Measurements from ENCODE around the gene VHLL. TPM values are rescaled to one million over a fixed set of nuclear protein-coding genes. Genes with fewer than 3 reads are reported as not detected.

VHLL gene
- total and polyA plus RNA-seq, 2 of the 13 experiments (the other 11 are each of a cell fraction or from before 2014, with no cell fraction given), result 0.24 TPM; not detected in 1

DNA sequence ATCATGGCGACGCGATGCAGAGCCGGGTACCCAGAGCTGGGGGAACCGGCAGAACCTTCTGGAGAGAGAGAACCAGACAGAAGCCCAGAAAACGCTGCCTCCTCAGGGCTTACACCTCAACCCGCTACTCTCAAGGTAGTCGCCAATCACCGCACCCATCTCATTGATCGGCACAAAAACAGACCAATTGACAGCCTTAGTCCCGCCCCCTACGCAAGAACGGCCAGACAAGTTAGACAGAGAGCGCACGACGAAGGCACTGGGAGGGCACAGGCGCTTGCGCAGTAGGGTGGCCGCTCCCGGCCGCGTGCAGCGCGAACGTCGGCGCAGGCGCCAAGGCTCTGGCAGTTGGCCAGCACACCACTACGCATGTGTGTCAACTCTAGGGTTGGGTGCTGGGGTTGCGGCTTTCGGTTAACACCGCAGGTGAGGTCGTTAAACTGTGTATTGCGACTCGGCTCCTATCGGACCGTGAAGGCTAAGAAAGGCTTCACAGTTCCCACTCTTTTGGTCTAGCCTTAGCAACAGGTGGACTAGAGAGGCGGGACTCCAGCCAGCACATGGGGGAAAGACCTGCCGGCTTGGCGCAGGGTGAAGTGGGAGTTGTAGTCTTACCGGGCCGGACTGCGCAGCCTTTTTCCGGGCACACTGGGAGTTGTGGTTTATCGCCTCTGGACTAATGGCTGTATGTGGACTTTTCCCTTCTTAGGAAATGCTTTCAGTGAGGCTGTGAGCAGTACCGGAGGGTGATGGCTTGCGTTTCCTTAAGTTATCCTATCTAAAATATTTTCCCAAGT is 39.3 kb upstream of the VHLL start, which contains the start of the genes CCT3 and TSACC (continued):
- 0 out of 2 replicates have a peak, but pooled peaks have one; percentile 6 for TF ChIP-seq PATZ1 (CRISPR knock-in tag; IDR thresholded peaks at IDR 0.05)
- TF ChIP-seq RAD51 (IDR thresholded peaks at IDR 0.05; ENCODE audit: borderline replicate concordance), result no peak
- TF ChIP-seq RARG (CRISPR knock-in tag; IDR thresholded peaks at IDR 0.05; ENCODE audit: low read depth), result no peak
- TF ChIP-seq ZNF543 (CRISPR knock-in tag; IDR thresholded peaks at IDR 0.05), result no peak; the same call in 1 of the 2 replicates
- no peak for TF ChIP-seq PAX8 (CRISPR knock-in tag; IDR thresholded peaks at IDR 0.05; ENCODE audit: borderline replicate concordance)
- TF ChIP-seq FOXA1 (IDR thresholded peaks at IDR 0.05), result no peak
- no peak for TF ChIP-seq FOXA1 (CRISPR knock-in tag; IDR thresholded peaks at IDR 0.05)
- peak; percentile 22; the same call in 1 of the 2 replicates for TF ChIP-seq ISL2 (CRISPR knock-in tag; IDR thresholded peaks at IDR 0.05)
- TF ChIP-seq ZNF343 (CRISPR knock-in tag; IDR thresholded peaks at IDR 0.05), result peak; percentile 83; the same call in 1 of the 2 replicates
- no peak for TF ChIP-seq HNRNPL (IDR thresholded peaks at IDR 0.05; ENCODE audit: low read depth, low read length)
- no peak for TF ChIP-seq LCORL (IDR thresholded peaks at IDR 0.05)
- 0 out of 2 replicates have a peak, but pooled peaks have one; percentile 0 for TF ChIP-seq LCORL (CRISPR knock-in tag; IDR thresholded peaks at IDR 0.05)
- TF ChIP-seq, protein P1, sequence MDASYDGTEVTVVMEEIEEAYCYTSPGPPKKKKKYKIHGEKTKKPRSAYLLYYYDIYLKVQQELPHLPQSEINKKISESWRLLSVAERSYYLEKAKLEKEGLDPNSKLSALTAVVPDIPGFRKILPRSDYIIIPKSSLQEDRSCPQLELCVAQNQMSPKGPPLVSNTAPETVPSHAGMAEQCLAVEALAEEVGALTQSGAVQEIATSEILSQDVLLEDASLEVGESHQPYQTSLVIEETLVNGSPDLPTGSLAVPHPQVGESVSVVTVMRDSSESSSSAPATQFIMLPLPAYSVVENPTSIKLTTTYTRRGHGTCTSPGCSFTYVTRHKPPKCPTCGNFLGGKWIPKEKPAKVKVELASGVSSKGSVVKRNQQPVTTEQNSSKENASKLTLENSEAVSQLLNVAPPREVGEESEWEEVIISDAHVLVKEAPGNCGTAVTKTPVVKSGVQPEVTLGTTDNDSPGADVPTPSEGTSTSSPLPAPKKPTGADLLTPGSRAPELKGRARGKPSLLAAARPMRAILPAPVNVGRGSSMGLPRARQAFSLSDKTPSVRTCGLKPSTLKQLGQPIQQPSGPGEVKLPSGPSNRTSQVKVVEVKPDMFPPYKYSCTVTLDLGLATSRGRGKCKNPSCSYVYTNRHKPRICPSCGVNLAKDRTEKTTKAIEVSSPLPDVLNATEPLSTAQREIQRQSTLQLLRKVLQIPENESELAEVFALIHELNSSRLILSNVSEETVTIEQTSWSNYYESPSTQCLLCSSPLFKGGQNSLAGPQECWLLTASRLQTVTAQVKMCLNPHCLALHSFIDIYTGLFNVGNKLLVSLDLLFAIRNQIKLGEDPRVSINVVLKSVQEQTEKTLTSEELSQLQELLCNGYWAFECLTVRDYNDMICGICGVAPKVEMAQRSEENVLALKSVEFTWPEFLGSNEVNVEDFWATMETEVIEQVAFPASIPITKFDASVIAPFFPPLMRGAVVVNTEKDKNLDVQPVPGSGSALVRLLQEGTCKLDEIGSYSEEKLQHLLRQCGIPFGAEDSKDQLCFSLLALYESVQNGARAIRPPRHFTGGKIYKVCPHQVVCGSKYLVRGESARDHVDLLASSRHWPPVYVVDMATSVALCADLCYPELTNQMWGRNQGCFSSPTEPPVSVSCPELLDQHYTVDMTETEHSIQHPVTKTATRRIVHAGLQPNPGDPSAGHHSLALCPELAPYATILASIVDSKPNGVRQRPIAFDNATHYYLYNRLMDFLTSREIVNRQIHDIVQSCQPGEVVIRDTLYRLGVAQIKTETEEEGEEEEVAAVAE (CRISPR knock-in tag; IDR thresholded peaks at IDR 0.05; ENCODE audit: borderline replicate concordance), result peak; percentile 35; the same call in 1 of the 2 replicates
- 0 out of 2 replicates have a peak, but pooled peaks have one; percentile 34 for TF ChIP-seq ZSCAN5A (CRISPR knock-in tag; IDR thresholded peaks at IDR 0.05; ENCODE audit: borderline replicate concordance)
- TF ChIP-seq MATR3 (CRISPR knock-in tag; IDR thresholded peaks at IDR 0.05), result no peak
- TF ChIP-seq, protein P2, sequence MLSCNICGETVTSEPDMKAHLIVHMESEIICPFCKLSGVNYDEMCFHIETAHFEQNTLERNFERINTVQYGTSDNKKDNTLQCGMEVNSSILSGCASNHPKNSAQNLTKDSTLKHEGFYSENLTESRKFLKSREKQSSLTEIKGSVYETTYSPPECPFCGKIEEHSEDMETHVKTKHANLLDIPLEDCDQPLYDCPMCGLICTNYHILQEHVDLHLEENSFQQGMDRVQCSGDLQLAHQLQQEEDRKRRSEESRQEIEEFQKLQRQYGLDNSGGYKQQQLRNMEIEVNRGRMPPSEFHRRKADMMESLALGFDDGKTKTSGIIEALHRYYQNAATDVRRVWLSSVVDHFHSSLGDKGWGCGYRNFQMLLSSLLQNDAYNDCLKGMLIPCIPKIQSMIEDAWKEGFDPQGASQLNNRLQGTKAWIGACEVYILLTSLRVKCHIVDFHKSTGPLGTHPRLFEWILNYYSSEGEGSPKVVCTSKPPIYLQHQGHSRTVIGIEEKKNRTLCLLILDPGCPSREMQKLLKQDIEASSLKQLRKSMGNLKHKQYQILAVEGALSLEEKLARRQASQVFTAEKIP (CRISPR knock-in tag; IDR thresholded peaks at IDR 0.05; ENCODE audit: borderline replicate concordance), result no peak
- TF ChIP-seq MED8 (CRISPR knock-in tag; IDR thresholded peaks at IDR 0.05; ENCODE audit: insufficient replicate concordance), result no peak
- TF ChIP-seq TAF15 (IDR thresholded peaks at IDR 0.05; ENCODE audit: low read depth, low read length, poor library complexity, severe bottlenecking), result no peak
- TF ChIP-seq MIXL1 (CRISPR knock-in tag; IDR thresholded peaks at IDR 0.05), result no peak
- no peak for TF ChIP-seq PTBP1 (IDR thresholded peaks at IDR 0.05; ENCODE audit: low read depth, low read length, poor library complexity, severe bottlenecking)
